Kidney (tissue), 14 donors: ENCODE measurements around the gene ACTN4. TPM values are rescaled to one million over a fixed set of nuclear protein-coding genes. Genes with fewer than 3 reads are reported as not detected.
A peak's percentile ranks its signal among the peaks of the same experiment; 100 is the strongest.

Source experiments
- DNase-seq, 5 donors: peaks; one replicate each; pipeline ENCODE4 v3.0.0-alpha.2; 2013 to 2020
- FAIRE-seq: peaks from 2 replicates; lab custom pipeline; 2012; peaks lifted over from hg19 to GRCh38; lab: Jason Lieb, UNC
- H3K27ac ChIP-seq, 2 donors: one replicate each; pipeline ENCODE4 v1.7.0; 2013; ENCODE audit warnings: low read depth in 2 of 2, low read length in 2 of 2, inconsistent platforms in 1 of 2
- H3K27me3 ChIP-seq: one replicate; pipeline ENCODE4 v1.7.1; 2013; ENCODE audit warnings: low read length, inconsistent platforms; ENCODE audit not compliant: control insufficient read depth, insufficient read depth
- H3K36me3 ChIP-seq, 3 donors: one replicate each; pipeline versions ENCODE4 v1.7.0 to v1.7.1; 2013; ENCODE audit warnings: low read length in 3 of 3, control low read depth in 1 of 3, inconsistent platforms in 1 of 3; ENCODE audit not compliant: insufficient read depth in 3 of 3, control insufficient read depth in 2 of 3
- H3K4me1 ChIP-seq, 3 donors: one replicate each; pipeline versions ENCODE4 v1.7.0 to v1.7.1; 2013; ENCODE audit warnings: low read length in 3 of 3, inconsistent platforms in 1 of 3, low read depth in 1 of 3; ENCODE audit not compliant: control insufficient read depth in 2 of 3, insufficient read depth in 2 of 3
- H3K4me3 ChIP-seq, 3 donors: one replicate each; pipeline versions ENCODE4 v1.7.0 to v1.8.1; 2013; ENCODE audit warnings: low read length in 3 of 3, control low read depth in 1 of 3, inconsistent platforms in 1 of 3
- H3K9ac ChIP-seq, 3 donors: one replicate each; pipeline versions ENCODE4 v1.7.0 to v1.7.1; 2013; ENCODE audit warnings: low read length in 3 of 3, control low read depth in 1 of 3, inconsistent platforms in 1 of 3
- H3K9me3 ChIP-seq, 3 donors: one replicate each; pipeline versions ENCODE4 v1.7.0 to v1.7.1; 2013; ENCODE audit warnings: low read length in 3 of 3, control low read depth in 1 of 3, inconsistent platforms in 1 of 3; ENCODE audit not compliant: control insufficient read depth in 2 of 3, insufficient read depth in 1 of 3
- CTCF ChIP-seq: IDR thresholded peaks from 3 replicates; pipeline ENCODE4 v1.5.1; 2012; ENCODE audit warnings: mild to moderate bottlenecking, moderate library complexity, borderline replicate concordance; ENCODE audit not compliant: insufficient read depth; ENCODE audit errors: extremely low read depth
- intact Hi-C: fragments of 100-400 bp; cut with DNase I; formaldehyde crosslinking; loops from one replicate; pipeline ENCODE4 v1.11.1; 2022
- polyA plus RNA-seq: library from polyadenylated mRNA; stranded (reverse); fragments of 350-450 nt; fragmentation: Illumina TruSeq; extraction: RNeasy Lipid Tissue Mini Kit (QIAGEN cat#74804); gene quantifications from one replicate; pipeline ENCODE4 v1.2.3, GENCODE V29; 2014; ENCODE audit warnings: low read depth, low replicate concordance; ENCODE audit not compliant: insufficient read depth
- total RNA-seq: library from RNA; stranded (reverse); fragmentation: NEBNext Ultra II Directional; extraction: Animal tissue kit (Norgen Biotek cat#: 25700); gene quantifications from one replicate; pipeline ENCODE4 v1.2.1, GENCODE V29; 2021
- donor health status: control.
- donor health status: control.
- donor health status: control.
- donor health status: control.
- donor health status: control.
- donor health status: DM: yes; HTN: yes; CAD: no.
- donor health status: Normal renal cell carcinoma (clear cell type).

ACTN4 gene
- total and polyA plus RNA-seq, 2 donors from 2014 or later, result 231 to 606 TPM

- intact Hi-C loops, result no loop called here
- H3K27me3 ChIP-seq, result no peaks in the 10 kb centered on the region
- H3K4me3 ChIP-seq, result peak overlapping the region in 1 of 3 donors; percentile 8
- no peak for FAIRE-seq
- TF ChIP-seq CTCF, result no peak
- peak overlapping the region in 2 of 3 donors; percentile 22 to 29 for H3K9ac ChIP-seq
- H3K36me3 ChIP-seq, result peaks cover 0 to 10% (median 3%) of the 10 kb centered on the region in 3 donors
- H3K4me1 ChIP-seq, result peaks cover 0 to 69% (median 68%) of the 10 kb centered on the region in 3 donors
- H3K9me3 ChIP-seq, result no peaks in the 10 kb centered on the region
- peak overlapping the region; percentile 90 to 92 for H3K27ac ChIP-seq
- peak in 1 of 5 donors; percentile 36 for DNase-seq
These were observed 29.6 kb downstream of the ACTN4 start for GRCh38 chr19:38676878-38677646.

GRCh38 chr19:38678217-38678890 lies 30.9 kb downstream of the ACTN4 start:
- no peak overlapping the region for H3K4me3 ChIP-seq
- H3K27me3 ChIP-seq, result no peaks in the 10 kb centered on the region
- peaks cover 0 to 79% (median 79%) of the 10 kb centered on the region in 3 donors for H3K4me1 ChIP-seq
- intact Hi-C loops, result no loop called here
- H3K36me3 ChIP-seq, result peaks cover 0 to 10% (median 3%) of the 10 kb centered on the region in 3 donors
- H3K27ac ChIP-seq, result peak overlapping the region; percentile 53 to 100
- peak overlapping the region in 1 of 3 donors; percentile 24 for H3K9ac ChIP-seq
- FAIRE-seq, result no peak
- DNase-seq, result peak in 1 of 5 donors; percentile 43
- no peaks in the 10 kb centered on the region for H3K9me3 ChIP-seq
- no peak for TF ChIP-seq CTCF

GRCh38 chr19:38678891-38679494 lies 31.5 kb downstream of the ACTN4 start:
- peak overlapping the region; percentile 90 to 100 for H3K27ac ChIP-seq
- H3K4me1 ChIP-seq, result peaks cover 2 to 83% (median 82%) of the 10 kb centered on the region in 3 donors
- no peak for FAIRE-seq

More at GRCh38 chr19:38678891-38679494, 31.5 kb downstream of the ACTN4 start:
- Histone ChIP-seq H3K27me3 (no peaks in the 10 kb centered on the region), H3K36me3 (peaks cover 0 to 10% (median 3%) of the 10 kb centered on the region in 3 donors), H3K4me3 (no peak overlapping the region), H3K9me3 (no peaks in the 10 kb centered on the region), H3K9ac (peak overlapping the region in 2 of 3 donors; percentile 23 to 24)
- TF ChIP-seq CTCF, result no peak
- intact Hi-C loops, result no loop called here
- peak in 1 of 5 donors; percentile 39 for DNase-seq
